Gastroesophageal sphincter (tissue), 4 donors: ENCODE data around the gene STEAP1B. TPM values are rescaled to one million over a fixed set of nuclear protein-coding genes. Genes with fewer than 3 reads are reported as not detected.

ENCODE experiments used
- ATAC-seq: fragments of 150-250 bp; one replicate; pipeline ENCODE4 v1.9.1; 2016; ENCODE audit warnings: mild to moderate bottlenecking, moderate library complexity
- H3K27ac ChIP-seq, 4 donors: fragments of 200-600 bp; sonication (generic) in 3 of 4; 1 replicate in 3 of 4; 2 replicates in 1 of 4; pipeline ENCODE4 v1.5.1; 2016 to 2019
- H3K27me3 ChIP-seq: fragments of 200-600 bp; sonication (generic); one replicate; pipeline ENCODE4 v1.5.1; 2019
- H3K36me3 ChIP-seq, 2 donors: fragments of 200-600 bp; sonication (generic); one replicate each; pipeline ENCODE4 v1.5.1; 2019; ENCODE audit warnings: control low read depth in 1 of 2
- H3K4me1 ChIP-seq, 3 donors: fragments of 200-600 bp; sonication (generic); 1 replicate in 2 of 3; 2 replicates in 1 of 3; pipeline ENCODE4 v1.5.1; 2016 to 2019; ENCODE audit warnings: control low read depth in 2 of 3
- H3K4me3 ChIP-seq, 2 donors: fragments of 200-600 bp; sonication (generic); one replicate each; pipeline ENCODE4 v1.5.1; 2019; ENCODE audit warnings: mild to moderate bottlenecking in 1 of 2, moderate library complexity in 1 of 2
- H3K9me3 ChIP-seq, 3 donors: fragments of 200-600 bp; sonication (generic); one replicate each; pipeline ENCODE4 v1.5.1; 2017 to 2019; ENCODE audit warnings: control low read depth in 2 of 3
- CTCF ChIP-seq, 4 experiments: fragments of 200-600 bp in 2 of 4; fragments of 450-650 bp in 2 of 4; sonication (generic) in 1 of 4; IDR thresholded peaks; one replicate each; pipeline ENCODE4 v1.5.1; 2017 to 2019; ENCODE audit warnings: antibody characterized with exemption in 4 of 4, mild to moderate bottlenecking in 2 of 4, moderate library complexity in 2 of 4
- EP300 ChIP-seq: sonication (generic); formaldehyde crosslinking; IDR thresholded peaks from one replicate; pipeline ENCODE4 v1.6.1; 2017; ENCODE audit warnings: antibody characterized with exemption, mild to moderate bottlenecking
- POLR2A ChIP-seq, 2 donors: fragments of 450-650 bp; IDR thresholded peaks; one replicate each; pipeline ENCODE4 v1.6.1; 2017; ENCODE audit warnings: antibody characterized with exemption in 2 of 2, mild to moderate bottlenecking in 2 of 2, moderate library complexity in 1 of 2
- POLR2AphosphoS5 ChIP-seq: sonication (generic); formaldehyde crosslinking; IDR thresholded peaks from one replicate; pipeline ENCODE4 v1.6.1; 2017; ENCODE audit warnings: antibody characterized with exemption
- WGBS, 2 donors: methylation state at CpG; one replicate each; pipeline ENCODE4 v1.1.5; 2018; ENCODE audit warnings: low coverage in 1 of 2; 5-methylcytosine and 5-hydroxymethylcytosine counted together
- total RNA-seq, 4 donors: library from RNA; depleted of rRNA; stranded (reverse); fragments of >200 nt; gene quantifications; one replicate each; pipeline ENCODE4 v1.1.0, GENCODE V29; 2016

The STEAP1B gene
- total RNA-seq, 4 donors from 2014 or later, result 0.66 to 2.8 (median 0.67) TPM; not detected in 1

DNA sequence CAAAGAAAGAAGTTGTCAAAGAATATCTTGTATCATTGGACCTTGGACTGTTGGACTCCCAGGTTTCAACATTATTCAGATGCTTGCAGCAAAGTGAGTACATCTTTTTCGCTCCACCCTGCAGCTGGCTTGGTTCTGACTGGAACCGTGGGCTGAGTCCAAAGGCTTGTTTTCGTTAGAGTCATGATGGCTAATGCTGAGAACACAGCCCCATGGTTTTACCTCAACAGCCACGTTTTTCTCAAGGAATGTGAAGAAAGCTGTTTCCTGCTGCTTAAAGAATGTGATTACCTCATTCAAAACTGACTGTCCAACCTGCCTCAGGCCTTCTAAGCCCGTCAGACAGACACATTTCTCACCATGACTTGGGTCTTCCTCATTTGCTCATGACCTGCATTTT, 69.5 kb downstream of the STEAP1B start:
- 75 to 79% methylated on average over 5 of the region's 5 CpGs for WGBS, 2 donors

GRCh38 chr7:22429386-22429785, 70.6 kb downstream of the STEAP1B start:
- Histone ChIP-seq H3K27me3 (no peaks in the 10 kb centered on the region), H3K36me3 (no peaks in the 10 kb centered on the region), H3K27ac (no peak overlapping the region), H3K4me1 (peaks cover 0 to 5% (median 0%) of the 10 kb centered on the region in 3 donors), H3K4me3 (no peak overlapping the region), H3K9me3 (no peaks in the 10 kb centered on the region)
- WGBS, 2 donors, result 67 to 77% methylated on average over 2 of the region's 2 CpGs
- ATAC-seq, result no peak
- TF ChIP-seq EP300, result no peak
- no peak for TF ChIP-seq POLR2AphosphoS5
- TF ChIP-seq POLR2A (IDR thresholded peaks at IDR 0.05), result no peak
- no peak for TF ChIP-seq CTCF (IDR thresholded peaks at IDR 0.05)

More for the DNA sequence above, 69.5 kb downstream of the STEAP1B start:
- no peaks in the 10 kb centered on the region for H3K27me3 ChIP-seq
- no peaks in the 10 kb centered on the region for H3K36me3 ChIP-seq
- TF ChIP-seq POLR2AphosphoS5 (no peak), POLR2A (IDR thresholded peaks at IDR 0.05) (no peak), EP300 (no peak), CTCF (IDR thresholded peaks at IDR 0.05) (no peak)
- no peak overlapping the region for H3K4me3 ChIP-seq
- peaks cover 0 to 3% (median 0%) of the 10 kb centered on the region in 3 donors for H3K4me1 ChIP-seq
- no peak overlapping the region for H3K27ac ChIP-seq
- no peak for ATAC-seq
- no peaks in the 10 kb centered on the region for H3K9me3 ChIP-seq

GRCh38 chr7:22427855-22428254, 72.1 kb downstream of the STEAP1B start:
- TF ChIP-seq POLR2AphosphoS5 (no peak), POLR2A (IDR thresholded peaks at IDR 0.05) (no peak), EP300 (no peak), CTCF (IDR thresholded peaks at IDR 0.05) (no peak)
- Histone ChIP-seq H3K9me3 (no peaks in the 10 kb centered on the region), H3K27me3 (no peaks in the 10 kb centered on the region), H3K4me1 (peaks cover 0 to 5% (median 0%) of the 10 kb centered on the region in 3 donors), H3K36me3 (no peaks in the 10 kb centered on the region), H3K27ac (no peak overlapping the region), H3K4me3 (no peak overlapping the region)
- ATAC-seq, result no peak
- 83% methylated on average over 1 of the region's 2 CpGs; no CpG with 5 or more reads in 1 of the 2 donors for WGBS, 2 donors

DNA sequence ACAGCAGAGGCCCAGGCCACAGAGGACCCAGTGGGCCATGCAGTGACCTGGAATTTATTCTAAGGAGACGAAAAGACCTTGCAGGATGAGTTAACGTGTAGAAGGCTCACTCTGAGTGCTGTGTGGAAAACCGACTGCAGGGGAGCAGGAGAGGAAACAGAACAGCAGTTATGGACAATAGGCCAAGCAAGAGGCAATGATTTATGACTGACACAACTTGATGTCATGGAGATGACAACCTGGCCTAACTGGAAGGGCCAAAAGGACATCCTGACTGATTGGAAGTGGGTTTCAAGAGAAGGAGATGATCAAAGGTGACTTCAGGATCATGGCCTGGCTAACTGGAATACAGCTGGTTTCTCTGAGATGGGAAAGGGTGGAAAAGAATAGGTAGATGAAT, 72.9 kb downstream of the STEAP1B start:
- peaks cover 0 to 5% (median 0%) of the 10 kb centered on the region in 3 donors for H3K4me1 ChIP-seq
- ATAC-seq, result no peak
- H3K36me3 ChIP-seq, result no peaks in the 10 kb centered on the region
- H3K27me3 ChIP-seq, result no peaks in the 10 kb centered on the region
- 96% methylated on average over 3 of the region's 3 CpGs; no CpG with 5 or more reads in 1 of the 2 donors for WGBS, 2 donors
- TF ChIP-seq POLR2AphosphoS5, result no peak
- no peak for TF ChIP-seq EP300
- no peak for TF ChIP-seq CTCF (IDR thresholded peaks at IDR 0.05)
- TF ChIP-seq POLR2A (IDR thresholded peaks at IDR 0.05), result no peak
- no peak overlapping the region for H3K4me3 ChIP-seq
- no peaks in the 10 kb centered on the region for H3K9me3 ChIP-seq
- H3K27ac ChIP-seq, result no peak overlapping the region

DNA sequence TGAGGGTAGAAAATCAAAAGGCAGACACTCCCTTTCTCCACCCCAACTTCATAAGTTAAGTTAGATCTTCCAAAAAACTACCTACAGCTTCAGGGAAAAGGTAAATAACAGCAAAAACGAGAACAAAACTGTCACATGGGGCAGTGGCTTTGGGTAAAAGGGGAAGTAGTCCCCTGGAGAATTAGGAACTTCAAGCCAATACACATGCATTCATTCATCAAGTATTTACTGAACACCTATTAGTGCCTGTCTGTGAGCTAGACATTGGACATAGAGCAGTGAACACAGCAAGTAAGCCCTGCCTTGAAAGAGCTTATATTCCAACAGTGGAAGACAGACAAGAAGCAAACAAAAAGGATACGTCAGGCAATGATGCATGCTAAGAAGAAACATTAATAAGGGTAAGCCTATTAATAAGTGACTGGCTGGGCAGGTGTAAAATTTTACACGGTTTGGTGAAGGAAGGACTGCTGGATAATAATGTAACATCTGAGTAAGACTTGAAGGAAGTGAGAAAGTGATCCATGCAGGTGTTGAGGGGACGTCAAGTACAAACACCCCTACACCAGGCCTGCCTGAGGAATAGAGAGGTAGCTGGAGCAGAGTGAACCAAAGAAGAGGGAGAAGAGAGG, 73.4 kb downstream of the STEAP1B start:
- 63 to 90% methylated on average over 2 to 4 of the region's 4 CpGs for WGBS, 2 donors
- Histone ChIP-seq H3K4me3 (no peak overlapping the region), H3K36me3 (no peaks in the 10 kb centered on the region), H3K4me1 (peaks cover 0 to 5% (median 0%) of the 10 kb centered on the region in 3 donors), H3K27ac (no peak overlapping the region), H3K27me3 (no peaks in the 10 kb centered on the region), H3K9me3 (no peaks in the 10 kb centered on the region)
- no peak for ATAC-seq
- TF ChIP-seq CTCF (IDR thresholded peaks at IDR 0.05), result no peak
